ENCODE data around the gene ADAM22.

- TF ChIP-seq CTCF (conservative IDR thresholded peaks at IDR 0.05; ENCODE audit: low read depth in 2 of 2) (no peak), CREB1 (CRISPR knock-in tag; IDR thresholded peaks at IDR 0.05; ENCODE audit: low read depth) (no peak), REST (IDR thresholded peaks at IDR 0.05; ENCODE audit: unreplicated experiment) (no peak), EZH2phosphoT487 (IDR thresholded peaks at IDR 0.05; ENCODE audit: unreplicated experiment) (no peak), EZH2 (IDR thresholded peaks at IDR 0.05; ENCODE audit: low read depth, unreplicated experiment) (no peak), ZNF331 (CRISPR knock-in tag; IDR thresholded peaks at IDR 0.05; ENCODE audit: low read depth) (no peak), POLR2AphosphoS5 (IDR thresholded peaks at IDR 0.05; ENCODE audit: low read depth) (no peak), ETS1 (IDR thresholded peaks at IDR 0.05) (no peak), JUNB (IDR thresholded peaks at IDR 0.05; ENCODE audit: unreplicated experiment) (no peak), STAT1 (IDR thresholded peaks at IDR 0.05; ENCODE audit: unreplicated experiment) (no peak), ZNF114 (CRISPR knock-in tag; IDR thresholded peaks at IDR 0.05) (no peak), NANOG (IDR thresholded peaks at IDR 0.05; ENCODE audit: borderline replicate concordance) (no peak), ZNF462 (CRISPR knock-in tag; IDR thresholded peaks at IDR 0.05) (no peak)
Observed at GRCh38 chr7:88150033-88150432, 216.0 kb downstream of the ADAM22 start.

All from GM23338 (cell line).